NT2/D1 (cell line): ENCODE measurements around the gene NRARP.

Experiments
- SUZ12 ChIP-seq: IDR thresholded peaks from 2 replicates; pipeline ENCODE4 v1.6.1; 2011; ENCODE audit not compliant: insufficient read length, insufficient read depth; ENCODE audit errors: extremely low read depth
- YY1 ChIP-seq: IDR thresholded peaks from 2 replicates; pipeline ENCODE4 v1.6.1; 2011; ENCODE audit not compliant: insufficient read length, insufficient read depth
- ZNF274 ChIP-seq: IDR thresholded peaks from 2 replicates; pipeline ENCODE4 v1.6.1; 2011; ENCODE audit warnings: mild to moderate bottlenecking, low read depth, low read length

- no peak for TF ChIP-seq SUZ12
- TF ChIP-seq YY1 = no peak
- TF ChIP-seq ZNF274 = no peak
Measured at GRCh38 chr9:137319739-137320551, 17.9 kb upstream of the NRARP start.
